Metanephros (tissue), 2 donors: ENCODE data around the gene ARSH. TPM values are rescaled to one million over a fixed set of nuclear protein-coding genes. Genes with fewer than 3 reads are reported as not detected.

Source experiments
- small RNA-seq: library from RNA; depleted of rRNA; stranded (forward); fragments of <200 nt; gene quantifications from one replicate; pipeline ENCODE3, GENCODE V24; 2014; ENCODE audit warnings: low replicate concordance
- total RNA-seq: library from RNA; depleted of rRNA; stranded (reverse); fragments of >200 nt; gene quantifications from one replicate; pipeline ENCODE4 v1.2.3, GENCODE V29; 2014

The ARSH gene
- not detected for total RNA-seq

GRCh38 chrX:3006495-3006894 lies at the start of gene ARSH:
ARSH (plus strand) TSS chrX:3006546; CDS start chrX:3006613, 67 bp downstream.

Small RNA genes within 50 kb of the gene (small RNA-seq; reads per million reads assigned to genes)
- gene RN7SL578P: not detected

Other genes with a start within 250 kb of the ARSH start
- gene GYG2, start 177.6 kb upstream of the ARSH start, total RNA-seq: 11.0 TPM
- 73.9 TPM for gene ARSD, start 77.2 kb upstream of the ARSH start, total RNA-seq
- gene ARSF, start 34.9 kb downstream of the ARSH start, total RNA-seq: not detected